GM13977 (cell line): ENCODE measurements around the gene SERPINB8.

ENCODE experiments used
- DNase-seq: peaks from one replicate; pipeline ENCODE4 v3.0.0; 2012; ENCODE audit warnings: low spot score
- in situ Hi-C: fragments of 300-500 bp; cut with MboI; formaldehyde crosslinking; loops from one replicate; pipeline ENCODE4 v1.12.0; 2022; ENCODE audit warnings: low sequenced_read_pairs, low pct_unique_long_range_greater_than_20kb, mixed read lengths, inconsistent platforms; ENCODE audit not compliant: unreplicated experiment
- TF ChIP-seq, protein P1 (sequence below): IDR thresholded peaks from 2 replicates; pipeline ENCODE4 v1.5.1; 2012; ENCODE audit warnings: mild to moderate bottlenecking, control low read depth; ENCODE audit not compliant: insufficient read depth; ENCODE audit errors: extremely low read depth, missing control alignments

Gene SERPINB8

GRCh38 chr18:63963615-63964256, 6.1 kb upstream of the SERPINB8 start:
- peak; percentile 20 for DNase-seq
- in situ Hi-C loops, result no loop called here
- TF ChIP-seq, protein P1, sequence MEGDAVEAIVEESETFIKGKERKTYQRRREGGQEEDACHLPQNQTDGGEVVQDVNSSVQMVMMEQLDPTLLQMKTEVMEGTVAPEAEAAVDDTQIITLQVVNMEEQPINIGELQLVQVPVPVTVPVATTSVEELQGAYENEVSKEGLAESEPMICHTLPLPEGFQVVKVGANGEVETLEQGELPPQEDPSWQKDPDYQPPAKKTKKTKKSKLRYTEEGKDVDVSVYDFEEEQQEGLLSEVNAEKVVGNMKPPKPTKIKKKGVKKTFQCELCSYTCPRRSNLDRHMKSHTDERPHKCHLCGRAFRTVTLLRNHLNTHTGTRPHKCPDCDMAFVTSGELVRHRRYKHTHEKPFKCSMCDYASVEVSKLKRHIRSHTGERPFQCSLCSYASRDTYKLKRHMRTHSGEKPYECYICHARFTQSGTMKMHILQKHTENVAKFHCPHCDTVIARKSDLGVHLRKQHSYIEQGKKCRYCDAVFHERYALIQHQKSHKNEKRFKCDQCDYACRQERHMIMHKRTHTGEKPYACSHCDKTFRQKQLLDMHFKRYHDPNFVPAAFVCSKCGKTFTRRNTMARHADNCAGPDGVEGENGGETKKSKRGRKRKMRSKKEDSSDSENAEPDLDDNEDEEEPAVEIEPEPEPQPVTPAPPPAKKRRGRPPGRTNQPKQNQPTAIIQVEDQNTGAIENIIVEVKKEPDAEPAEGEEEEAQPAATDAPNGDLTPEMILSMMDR, result peak; percentile 75

DNA sequence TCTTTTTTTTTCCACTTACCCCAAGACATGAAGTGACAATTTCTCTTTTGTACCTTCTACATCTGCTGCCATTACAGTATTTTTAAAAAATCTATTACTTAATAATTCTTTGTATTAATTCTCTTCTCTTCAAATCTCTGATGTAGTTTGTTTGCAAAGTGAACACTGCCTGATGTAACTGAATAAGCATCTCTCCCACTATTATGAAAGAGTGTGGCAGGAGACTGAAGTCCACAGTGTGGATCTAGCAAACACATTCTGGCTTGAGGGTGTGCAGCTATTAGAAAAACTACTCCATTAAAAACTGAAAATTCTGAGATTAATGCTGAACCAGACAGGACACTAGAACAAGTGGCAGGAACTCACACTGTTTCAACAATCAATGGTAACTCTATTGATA, 5.0 kb upstream of the SERPINB8 start:
- no peak for DNase-seq
- TF ChIP-seq, protein P1, result no peak
- in situ Hi-C loops, result no loop called here

GRCh38 chr18:63965716-63966330, 4.1 kb upstream of the SERPINB8 start:
- in situ Hi-C loops, result no loop called here
- DNase-seq, result no peak
- TF ChIP-seq, protein P1, result no peak

DNA sequence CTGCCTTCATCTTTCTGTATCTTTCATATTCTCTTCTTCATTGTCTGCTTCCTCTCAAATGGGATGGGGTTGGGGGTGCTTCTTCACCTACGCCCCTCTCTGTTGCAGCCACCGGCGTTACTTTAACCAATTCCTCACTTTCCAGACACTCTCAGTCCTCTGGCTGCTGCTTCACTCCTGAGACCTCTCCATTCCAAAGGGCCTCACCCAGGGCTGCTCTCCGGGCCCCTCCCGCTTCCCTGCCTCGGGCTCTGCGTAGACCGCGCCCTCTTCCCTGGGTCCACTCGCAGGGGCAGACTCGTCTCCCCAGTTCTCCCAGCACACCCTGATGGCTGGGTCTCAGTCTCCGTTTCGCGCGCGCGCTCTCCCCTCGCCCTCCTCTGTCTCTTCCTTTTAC, 926 bp downstream of the SERPINB8 start:
- TF ChIP-seq, protein P1, result no peak
- in situ Hi-C loops, result no loop called here
- no peak for DNase-seq

GRCh38 chr18:63971320-63972001, 1.6 kb downstream of the SERPINB8 start:
- in situ Hi-C loops, result no loop called here
- no peak for DNase-seq
- TF ChIP-seq, protein P1, result no peak

GRCh38 chr18:63972002-63972376, 2.1 kb downstream of the SERPINB8 start:
- in situ Hi-C loops, result no loop called here
- TF ChIP-seq, protein P1, result no peak
- no peak for DNase-seq
